Sigmoid colon (tissue), 7 donors: Measurements from ENCODE around the gene TNFAIP8. TPM values are rescaled to one million over a fixed set of nuclear protein-coding genes. Genes with fewer than 3 reads are reported as not detected.
A peak's percentile ranks its signal among the peaks of the same experiment; 100 is the strongest.

Source experiments
- DNase-seq: peaks from one replicate; pipeline ENCODE4 v3.0.0-alpha.2; 2019
- H3K27ac ChIP-seq, 4 donors: fragments of 200-600 bp; sonication (generic); one replicate each; pipeline ENCODE4 v1.5.1; 2016 to 2019; ENCODE audit warnings: mild to moderate bottlenecking in 1 of 4
- H3K27me3 ChIP-seq, 3 donors: fragments of 200-600 bp; sonication (generic); one replicate each; pipeline ENCODE4 v1.5.1; 2019; ENCODE audit warnings: mild to moderate bottlenecking in 1 of 3
- H3K36me3 ChIP-seq, 4 donors: fragments of 200-600 bp; sonication (generic); one replicate each; pipeline ENCODE4 v1.5.1; 2016 to 2019
- H3K4me1 ChIP-seq, 4 donors: fragments of 200-600 bp; sonication (generic); one replicate each; pipeline ENCODE4 v1.5.1; 2017 to 2019
- H3K4me3 ChIP-seq, 4 donors: fragments of 200-600 bp; sonication (generic); one replicate each; pipeline ENCODE4 v1.5.1; 2017 to 2019; ENCODE audit warnings: mild to moderate bottlenecking in 2 of 4, moderate library complexity in 1 of 4
- H3K9me3 ChIP-seq, 4 donors: fragments of 200-600 bp in 3 of 4; sonication (generic) in 3 of 4; one replicate each; pipeline versions ENCODE4 v1.5.1 to v1.6.1; 2013 to 2019
- EP300 ChIP-seq, 4 donors: sonication (generic); formaldehyde crosslinking; IDR thresholded peaks; one replicate each; pipeline ENCODE4 v1.6.1; 2017; ENCODE audit warnings: antibody characterized with exemption in 4 of 4
- POLR2A ChIP-seq, 2 donors: fragments of 450-650 bp; IDR thresholded peaks; one replicate each; pipeline ENCODE4 v1.6.1; 2016; ENCODE audit warnings: antibody characterized with exemption in 2 of 2, mild to moderate bottlenecking in 2 of 2, moderate library complexity in 2 of 2
- POLR2AphosphoS5 ChIP-seq, 4 donors: sonication (generic); formaldehyde crosslinking; IDR thresholded peaks; one replicate each; pipeline ENCODE4 v1.6.1; 2017; ENCODE audit warnings: antibody characterized with exemption in 4 of 4
- WGBS, 2 donors: extraction: QIAGEN DNeasy Blood & Tissue Kit; methylation state at CpG; one replicate each; pipeline ENCODE4 v1.1.7; 2013; 5-methylcytosine and 5-hydroxymethylcytosine counted together
- intact Hi-C: fragments of 100-400 bp; cut with DNase I; formaldehyde crosslinking; loops from one replicate; pipeline ENCODE4 v1.15.1; 2023
- polyA plus RNA-seq, 3 donors: library from polyadenylated mRNA; stranded (reverse); fragments of 200-250 nt; gene quantifications; one replicate each; pipeline ENCODE4 v1.2.3, GENCODE V29; 2013
- total RNA-seq, 4 donors: library from RNA; depleted of rRNA; stranded (reverse); fragments of >200 nt; gene quantifications; one replicate each; pipeline ENCODE4 v1.1.0, GENCODE V29; 2016
- TF ChIP-seq, protein P1 (sequence below), 4 experiments: fragments of 450-650 bp in 3 of 4; fragments of 200-600 bp in 1 of 4; IDR thresholded peaks; one replicate each; pipeline ENCODE4 v1.5.1; 2016 to 2019; ENCODE audit warnings: antibody characterized with exemption in 4 of 4, mild to moderate bottlenecking in 3 of 4, moderate library complexity in 2 of 4
- donor health status: healthy with polysubstance abuse.
- donor health status: Bipolar disorder and iron deficiency.
- donor health status: healthy.

The TNFAIP8 gene
- total and polyA plus RNA-seq, 7 donors, result 6.9 to 55.8 (median 14.8) TPM

DNA sequence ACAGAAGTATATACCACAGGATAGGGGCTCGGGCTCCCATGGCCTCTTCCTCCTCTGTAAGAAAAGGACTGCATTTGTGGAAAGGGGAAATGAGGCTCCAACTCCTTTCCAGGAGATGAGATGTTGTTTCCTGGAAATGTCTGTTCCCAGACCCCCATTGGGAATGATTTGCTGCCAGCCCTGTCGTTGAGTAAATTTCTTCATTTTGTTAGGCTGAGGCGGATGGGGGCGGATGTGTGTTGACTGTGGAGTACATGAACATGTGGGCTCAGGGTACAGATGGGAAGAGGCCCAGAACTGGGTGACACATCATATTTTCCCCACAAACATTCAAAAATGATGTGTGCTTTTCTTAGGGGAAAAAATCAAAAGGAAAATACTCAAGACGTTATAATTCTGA is 28.8 kb upstream of the TNFAIP8 start:
- Histone ChIP-seq H3K4me1 (peaks cover 0 to 34% (median 33%) of the 10 kb centered on the region in 4 donors), H3K27me3 (no peaks in the 10 kb centered on the region), H3K36me3 (no peaks in the 10 kb centered on the region), H3K9me3 (no peaks in the 10 kb centered on the region), H3K27ac (no peak overlapping the region), H3K4me3 (no peak overlapping the region)
- TF ChIP-seq, protein P1, sequence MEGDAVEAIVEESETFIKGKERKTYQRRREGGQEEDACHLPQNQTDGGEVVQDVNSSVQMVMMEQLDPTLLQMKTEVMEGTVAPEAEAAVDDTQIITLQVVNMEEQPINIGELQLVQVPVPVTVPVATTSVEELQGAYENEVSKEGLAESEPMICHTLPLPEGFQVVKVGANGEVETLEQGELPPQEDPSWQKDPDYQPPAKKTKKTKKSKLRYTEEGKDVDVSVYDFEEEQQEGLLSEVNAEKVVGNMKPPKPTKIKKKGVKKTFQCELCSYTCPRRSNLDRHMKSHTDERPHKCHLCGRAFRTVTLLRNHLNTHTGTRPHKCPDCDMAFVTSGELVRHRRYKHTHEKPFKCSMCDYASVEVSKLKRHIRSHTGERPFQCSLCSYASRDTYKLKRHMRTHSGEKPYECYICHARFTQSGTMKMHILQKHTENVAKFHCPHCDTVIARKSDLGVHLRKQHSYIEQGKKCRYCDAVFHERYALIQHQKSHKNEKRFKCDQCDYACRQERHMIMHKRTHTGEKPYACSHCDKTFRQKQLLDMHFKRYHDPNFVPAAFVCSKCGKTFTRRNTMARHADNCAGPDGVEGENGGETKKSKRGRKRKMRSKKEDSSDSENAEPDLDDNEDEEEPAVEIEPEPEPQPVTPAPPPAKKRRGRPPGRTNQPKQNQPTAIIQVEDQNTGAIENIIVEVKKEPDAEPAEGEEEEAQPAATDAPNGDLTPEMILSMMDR (IDR thresholded peaks at IDR 0.05), result no peak
- TF ChIP-seq POLR2AphosphoS5 (IDR thresholded peaks at IDR 0.05), result no peak
- no peak for TF ChIP-seq POLR2A (IDR thresholded peaks at IDR 0.05)
- TF ChIP-seq EP300 (IDR thresholded peaks at IDR 0.05), result no peak
- 60 to 85% methylated on average over 5 of the region's 5 CpGs for WGBS, 2 donors
- no peak for DNase-seq
- intact Hi-C loops, result no loop called here

DNA sequence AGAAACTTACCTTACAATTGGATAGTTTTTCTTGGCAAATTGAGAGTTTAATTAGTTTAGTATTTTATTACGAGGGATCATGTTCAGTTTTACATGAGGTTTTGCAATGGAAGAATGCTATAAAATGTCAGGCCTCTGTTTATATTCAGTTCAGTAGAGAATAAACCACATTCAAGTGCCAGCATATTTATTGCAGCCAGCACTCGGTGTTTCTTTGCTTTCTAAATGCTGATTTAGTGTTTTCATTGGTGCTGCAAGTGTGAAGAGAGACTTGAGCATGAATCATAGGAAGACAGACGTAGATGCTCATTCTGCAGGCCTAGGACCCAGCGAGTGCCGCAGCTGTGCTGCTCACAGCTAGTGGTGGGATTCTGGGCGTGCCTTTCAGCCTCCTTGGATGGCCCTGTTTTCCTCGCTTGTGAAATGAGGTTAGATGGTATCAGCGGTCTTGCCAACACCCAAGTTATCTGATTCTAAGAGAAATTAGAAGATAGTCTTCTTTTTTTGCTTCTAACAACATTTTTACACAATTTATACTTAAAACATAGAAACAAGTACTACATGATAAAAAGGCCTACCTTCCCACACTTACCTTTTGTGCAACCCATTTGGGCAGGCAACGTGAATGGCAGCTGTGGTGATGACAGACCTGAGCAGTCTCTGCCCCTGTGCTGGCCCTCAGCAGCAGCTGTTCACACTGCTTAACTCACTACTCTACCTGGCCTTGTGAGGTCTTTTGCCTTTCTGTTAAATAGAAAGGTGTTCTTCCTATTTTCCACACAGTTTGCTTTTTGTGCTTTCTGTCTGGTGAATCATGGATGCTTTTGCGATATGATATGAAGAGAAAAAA is 26.8 kb upstream of the TNFAIP8 start:
- Histone ChIP-seq H3K4me3 (no peak overlapping the region), H3K27ac (peak overlapping the region; percentile 35 to 68 (median 46)), H3K36me3 (no peaks in the 10 kb centered on the region), H3K4me1 (peaks cover 0 to 37% (median 33%) of the 10 kb centered on the region in 4 donors), H3K9me3 (no peaks in the 10 kb centered on the region), H3K27me3 (no peaks in the 10 kb centered on the region)
- TF ChIP-seq, protein P1 (IDR thresholded peaks at IDR 0.05), result no peak
- TF ChIP-seq EP300 (IDR thresholded peaks at IDR 0.05), result peak in 1 of 4 donors; percentile 74
- peak; percentile 66 to 94 (median 84) for TF ChIP-seq POLR2AphosphoS5 (IDR thresholded peaks at IDR 0.05)
- WGBS, 2 donors, result 53 to 57% methylated on average over 10 of the region's 10 CpGs
- no peak for DNase-seq
- intact Hi-C loops, result no loop called here

DNA sequence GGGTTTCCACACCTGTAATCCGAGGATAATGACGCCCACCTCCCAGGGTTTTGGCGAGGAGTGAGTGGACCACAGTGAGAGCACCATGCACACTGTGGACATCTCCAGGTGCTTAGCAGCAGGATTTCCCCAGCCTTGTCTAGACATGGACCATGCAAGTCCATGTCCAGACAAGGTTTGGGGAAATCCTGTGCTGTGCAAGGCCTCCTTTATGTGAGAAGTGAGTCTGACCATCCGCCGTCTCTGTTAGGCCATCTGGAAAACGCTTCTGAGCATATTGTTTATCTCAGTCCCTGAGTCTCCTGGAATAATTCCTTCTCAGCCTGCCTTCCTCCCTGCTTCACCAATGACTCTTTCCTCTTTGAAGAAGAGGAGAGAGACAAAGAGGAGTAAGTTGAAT is 26.2 kb upstream of the TNFAIP8 start:
- TF ChIP-seq, protein P1 (IDR thresholded peaks at IDR 0.05), result no peak
- TF ChIP-seq POLR2AphosphoS5 (IDR thresholded peaks at IDR 0.05) (peak; percentile 77 to 97 (median 91)), POLR2A (IDR thresholded peaks at IDR 0.05) (no peak), EP300 (IDR thresholded peaks at IDR 0.05) (peak in 1 of 4 donors; percentile 52)
- Histone ChIP-seq H3K36me3 (no peaks in the 10 kb centered on the region), H3K4me1 (peaks cover 0 to 43% (median 36%) of the 10 kb centered on the region in 4 donors), H3K9me3 (no peaks in the 10 kb centered on the region), H3K27ac (peak overlapping the region; percentile 35 to 68 (median 46)), H3K4me3 (no peak overlapping the region), H3K27me3 (no peaks in the 10 kb centered on the region)
- 80 to 84% methylated on average over 6 of the region's 6 CpGs for WGBS, 2 donors
- DNase-seq, result peak; percentile 78
- intact Hi-C loops, result loop anchor here (5.0 to 10.0 kb wide), 2 partner anchors 83 to 255 kb away; partner anchors contain the start of gene DMXL1

DNA sequence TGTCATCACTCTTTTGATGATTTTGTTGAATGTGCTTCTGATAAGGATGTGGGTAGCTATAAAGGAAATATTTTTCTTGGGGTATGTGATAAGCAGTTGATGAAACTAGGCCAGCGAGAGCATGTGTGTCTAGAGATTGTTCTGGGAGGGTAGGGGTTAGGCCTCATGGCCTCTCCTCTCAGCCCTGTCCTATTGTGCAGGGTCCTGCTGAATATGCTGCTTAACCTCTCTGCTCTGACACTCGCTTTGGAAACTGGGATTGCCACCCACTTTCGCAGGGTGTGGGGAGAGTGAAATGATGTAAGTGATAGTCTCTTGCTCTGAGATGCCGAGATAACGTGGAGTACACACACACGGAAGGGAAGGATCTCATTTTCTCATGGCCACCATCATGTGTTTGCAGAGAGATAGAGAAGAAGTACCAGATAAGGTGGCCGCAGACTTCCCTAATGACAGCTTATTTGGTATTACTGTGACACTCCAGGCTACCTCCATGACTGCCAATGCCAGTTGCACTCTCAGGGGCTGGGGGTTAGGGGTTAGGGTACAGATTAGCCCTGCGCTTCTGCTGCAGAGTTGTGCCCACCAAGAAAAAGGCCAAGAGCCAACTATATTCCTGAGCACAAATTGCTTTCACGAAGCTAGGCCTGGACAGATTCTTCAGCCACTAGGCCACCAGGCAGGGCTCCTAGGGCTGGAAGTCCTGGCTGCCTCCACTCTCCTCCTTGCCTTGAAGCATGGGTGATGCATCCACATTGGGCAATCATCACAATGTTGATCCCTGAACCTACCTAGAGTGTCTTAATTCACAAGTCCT is 25.2 kb upstream of the TNFAIP8 start:
- Histone ChIP-seq H3K9me3 (no peaks in the 10 kb centered on the region), H3K27me3 (no peaks in the 10 kb centered on the region), H3K4me1 (peaks cover 0 to 45% (median 41%) of the 10 kb centered on the region in 4 donors), H3K27ac (peak overlapping the region in 2 of 4 donors; percentile 52 to 68), H3K36me3 (no peaks in the 10 kb centered on the region), H3K4me3 (no peak overlapping the region)
- WGBS, 2 donors, result 75 to 93% methylated on average over 9 of the region's 9 CpGs
- TF ChIP-seq POLR2AphosphoS5 (IDR thresholded peaks at IDR 0.05), result no peak
- no peak for TF ChIP-seq POLR2A (IDR thresholded peaks at IDR 0.05)
- TF ChIP-seq, protein P1 (IDR thresholded peaks at IDR 0.05), result no peak
- TF ChIP-seq EP300 (IDR thresholded peaks at IDR 0.05), result no peak
- DNase-seq, result no peak
- intact Hi-C loops, result loop anchor here (5.0 to 10.0 kb wide), 2 partner anchors 82 to 256 kb away; partner anchors contain the start of gene DMXL1
